ENCODE data around the gene STRIP1.

The STRIP1 gene

GRCh38 chr1:110060662-110061060, 26.2 kb downstream of the STRIP1 start:
- Histone ChIP-seq H3K36me3 (ENCODE audit: control insufficient read depth, insufficient read depth, low read length) (no peaks in the 10 kb centered on the region), H3K4me1 (peaks cover 6% of the 10 kb centered on the region), H2AFZ (no peak overlapping the region), H3K27me3 (ENCODE audit: control insufficient read depth, insufficient read depth, low read length) (no peaks in the 10 kb centered on the region), H3K4me2 (ENCODE audit: low read length) (no peak overlapping the region), H3K27ac (no peak overlapping the region), H3K79me2 (no peaks in the 10 kb centered on the region), H3K9me3 (ENCODE audit: control insufficient read depth, low read length) (no peaks in the 10 kb centered on the region), H3K9ac (no peak overlapping the region), H3K4me3 (ENCODE audit: low read depth, low read length) (no peak overlapping the region)
- TF ChIP-seq CTCF (IDR thresholded peaks at IDR 0.05) = no peak

GRCh38 chr1:110061341-110061740, 26.9 kb downstream of the STRIP1 start:
- Histone ChIP-seq H3K4me1 (peaks cover 6% of the 10 kb centered on the region), H3K27me3 (ENCODE audit: control insufficient read depth, insufficient read depth, low read length) (no peaks in the 10 kb centered on the region), H2AFZ (no peak overlapping the region), H3K4me2 (ENCODE audit: low read length) (no peak overlapping the region), H3K9ac (no peak overlapping the region), H3K4me3 (ENCODE audit: low read depth, low read length) (no peak overlapping the region), H3K27ac (no peak overlapping the region), H3K79me2 (no peaks in the 10 kb centered on the region), H3K9me3 (ENCODE audit: control insufficient read depth, low read length) (no peaks in the 10 kb centered on the region), H3K36me3 (ENCODE audit: control insufficient read depth, insufficient read depth, low read length) (no peaks in the 10 kb centered on the region)
- TF ChIP-seq CTCF (IDR thresholded peaks at IDR 0.05) = no peak

- H2AFZ ChIP-seq = no peak overlapping the region
- peaks cover 6% of the 10 kb centered on the region for H3K4me1 ChIP-seq
- no peaks in the 10 kb centered on the region for H3K36me3 ChIP-seq (ENCODE audit: control insufficient read depth, insufficient read depth, low read length)
- H3K9me3 ChIP-seq (ENCODE audit: control insufficient read depth, low read length) = no peaks in the 10 kb centered on the region
- H3K27ac ChIP-seq = no peak overlapping the region
- H3K4me3 ChIP-seq (ENCODE audit: low read depth, low read length) = no peak overlapping the region
- no peak overlapping the region for H3K9ac ChIP-seq
- TF ChIP-seq CTCF (IDR thresholded peaks at IDR 0.05) = no peak
- no peak overlapping the region for H3K4me2 ChIP-seq (ENCODE audit: low read length)
- no peaks in the 10 kb centered on the region for H3K79me2 ChIP-seq
- H3K27me3 ChIP-seq (ENCODE audit: control insufficient read depth, insufficient read depth, low read length) = no peaks in the 10 kb centered on the region
These were observed 28.2 kb downstream of the STRIP1 start for GRCh38 chr1:110062612-110063011.

- Histone ChIP-seq H3K79me2 (no peaks in the 10 kb centered on the region), H3K9me3 (ENCODE audit: control insufficient read depth, low read length) (no peaks in the 10 kb centered on the region), H3K27me3 (ENCODE audit: control insufficient read depth, insufficient read depth, low read length) (no peaks in the 10 kb centered on the region), H3K4me1 (peaks cover 6% of the 10 kb centered on the region), H3K27ac (no peak overlapping the region), H2AFZ (no peak overlapping the region), H3K9ac (no peak overlapping the region), H3K4me2 (ENCODE audit: low read length) (no peak overlapping the region), H3K4me3 (ENCODE audit: low read depth, low read length) (no peak overlapping the region), H3K36me3 (ENCODE audit: control insufficient read depth, insufficient read depth, low read length) (no peaks in the 10 kb centered on the region)
- TF ChIP-seq CTCF (IDR thresholded peaks at IDR 0.05) = no peak
These were observed 29.4 kb downstream of the STRIP1 start for GRCh38 chr1:110063781-110064180.

GRCh38 chr1:110064576-110065337, 30.3 kb downstream of the STRIP1 start:
- TF ChIP-seq CTCF (IDR thresholded peaks at IDR 0.05) = no peak
- Histone ChIP-seq H3K9ac (no peak overlapping the region), H2AFZ (no peak overlapping the region), H3K4me2 (ENCODE audit: low read length) (no peak overlapping the region), H3K4me1 (peaks cover 6% of the 10 kb centered on the region), H3K4me3 (ENCODE audit: low read depth, low read length) (no peak overlapping the region), H3K9me3 (ENCODE audit: control insufficient read depth, low read length) (no peaks in the 10 kb centered on the region), H3K27ac (no peak overlapping the region), H3K36me3 (ENCODE audit: control insufficient read depth, insufficient read depth, low read length) (no peaks in the 10 kb centered on the region), H3K27me3 (ENCODE audit: control insufficient read depth, insufficient read depth, low read length) (no peaks in the 10 kb centered on the region), H3K79me2 (no peaks in the 10 kb centered on the region)
